Astrocyte (in vitro differentiated cells and primary cell): ENCODE results near the gene HSPB1. TPM values are rescaled to one million over a fixed set of nuclear protein-coding genes. Genes with fewer than 3 reads are reported as not detected.
A peak's percentile ranks its signal among the peaks of the same experiment; 100 is the strongest.

Experiments used
- DNase-seq: peaks from one replicate; pipeline ENCODE4 v3.0.0-alpha.2; 2010; ENCODE audit warnings: low read depth
- FAIRE-seq: peaks from 2 replicates; lab custom pipeline; 2011; peaks lifted over from hg19 to GRCh38; lab: Jason Lieb, UNC
- H2AFZ ChIP-seq: 2 replicates; pipeline ENCODE4 v1.6.0; 2012; ENCODE audit warnings: low read depth, low read length, inconsistent platforms
- H3K27ac ChIP-seq: 2 replicates; pipeline ENCODE4 v1.5.1; 2011; ENCODE audit warnings: low read depth, low read length, inconsistent platforms
- H3K27me3 ChIP-seq: 2 replicates; pipeline ENCODE4 v1.6.0; 2011; ENCODE audit warnings: low read length, inconsistent platforms; ENCODE audit not compliant: insufficient read depth
- H3K36me3 ChIP-seq: 2 replicates; pipeline ENCODE4 v1.5.1; 2011; ENCODE audit warnings: low read length, inconsistent platforms; ENCODE audit not compliant: insufficient read depth
- H3K4me1 ChIP-seq: 2 replicates; pipeline ENCODE4 v1.5.1; 2011; ENCODE audit warnings: low read length, inconsistent platforms; ENCODE audit not compliant: insufficient read depth
- H3K4me2 ChIP-seq: 2 replicates; pipeline ENCODE4 v1.6.0; 2012; ENCODE audit warnings: low read length, inconsistent platforms
- H3K4me3 ChIP-seq: 2 replicates; pipeline ENCODE4 v1.5.1; 2011; ENCODE audit warnings: low read depth, mild to moderate bottlenecking, low read length, inconsistent platforms; ENCODE audit not compliant: insufficient read depth
- H3K79me2 ChIP-seq: 2 replicates; pipeline ENCODE4 v1.6.0; 2012; ENCODE audit warnings: mild to moderate bottlenecking, low read length, inconsistent platforms; ENCODE audit not compliant: insufficient read depth
- H3K9ac ChIP-seq: 2 replicates; pipeline ENCODE4 v1.6.0; 2012; ENCODE audit warnings: mild to moderate bottlenecking, low read length, inconsistent platforms
- H3K9me3 ChIP-seq: 2 replicates; pipeline ENCODE4 v1.5.1; 2012; ENCODE audit warnings: low read depth, mild to moderate bottlenecking, low read length, inconsistent platforms; ENCODE audit not compliant: insufficient read depth
- H4K20me1 ChIP-seq: 2 replicates; pipeline ENCODE4 v1.6.0; 2012; ENCODE audit warnings: low read length, inconsistent platforms; ENCODE audit not compliant: insufficient read depth
- H3K27ac Mint-ChIP-seq: one replicate; pipeline ENCODE4 v1.8.0; 2021; ENCODE audit warnings: mild to moderate bottlenecking, mixed read lengths; ENCODE audit not compliant: unreplicated experiment
- H3K27me3 Mint-ChIP-seq: one replicate; pipeline ENCODE4 v1.8.0; 2021; ENCODE audit warnings: low read depth, mixed read lengths; ENCODE audit not compliant: unreplicated experiment
- H3K36me3 Mint-ChIP-seq: one replicate; pipeline ENCODE4 v1.8.0; 2021; ENCODE audit warnings: low read depth, mixed read lengths; ENCODE audit not compliant: unreplicated experiment
- H3K4me1 Mint-ChIP-seq: one replicate; pipeline ENCODE4 v1.8.0; 2021; ENCODE audit warnings: low read depth, mixed read lengths; ENCODE audit not compliant: unreplicated experiment
- H3K4me3 Mint-ChIP-seq: one replicate; pipeline ENCODE4 v1.8.0; 2021; ENCODE audit warnings: mild to moderate bottlenecking, moderate library complexity, mixed read lengths; ENCODE audit not compliant: unreplicated experiment
- H3K9me3 Mint-ChIP-seq: one replicate; pipeline ENCODE4 v1.8.0; 2021; ENCODE audit warnings: mild to moderate bottlenecking, mixed read lengths; ENCODE audit not compliant: unreplicated experiment
- CTCF ChIP-seq: IDR thresholded peaks from 2 replicates; pipeline ENCODE4 v1.5.1; 2011; ENCODE audit warnings: low read depth, mild to moderate bottlenecking, inconsistent platforms, low read length, moderate library complexity; ENCODE audit not compliant: insufficient read depth
- EZH2 ChIP-seq: IDR thresholded peaks from 2 replicates; pipeline ENCODE4 v1.6.1; 2012; ENCODE audit warnings: mild to moderate bottlenecking, low read length, inconsistent platforms; ENCODE audit not compliant: insufficient read depth
- total RNA-seq: library from RNA; stranded (reverse); gene quantifications from 2 replicates; pipeline ENCODE4 v1.2.1, GENCODE V29; 2021

HSPB1 gene
- total RNA-seq, 1 donor from 2014 or later = 933 TPM

DNA sequence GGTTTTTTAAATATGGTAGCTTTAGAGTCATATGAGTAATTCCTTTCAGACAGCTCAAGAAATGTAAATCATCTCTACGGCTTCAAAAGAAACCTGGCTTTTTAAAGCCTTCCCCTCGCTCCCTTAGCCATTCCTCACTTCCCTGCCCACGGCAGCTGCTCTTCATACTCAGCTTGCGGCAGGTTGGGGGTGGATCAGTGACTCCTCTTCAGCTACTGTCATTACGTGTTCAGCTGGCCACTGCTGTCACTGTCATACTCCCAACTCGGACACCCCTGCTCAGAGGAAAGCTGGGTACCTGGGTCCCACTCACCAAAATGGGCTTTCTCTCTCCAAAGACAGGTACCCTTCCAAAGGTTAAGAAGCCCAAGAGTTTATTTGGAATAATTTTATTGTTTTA lies 49.7 kb downstream of the HSPB1 start:
- FAIRE-seq (no peak), DNase-seq (no peak)
- no peak for TF ChIP-seq CTCF
- no peak for TF ChIP-seq EZH2
- H3K9me3 Mint-ChIP-seq = no peaks in the 10 kb centered on the region
- Histone ChIP-seq H2AFZ (no peak overlapping the region), H3K79me2 (peaks cover 99% of the 10 kb centered on the region), H3K36me3 (peaks cover 36% of the 10 kb centered on the region), H3K4me2 (peak overlapping the region; percentile 14), H3K9ac (no peak overlapping the region), H4K20me1 (peaks cover 100% of the 10 kb centered on the region), H3K4me3 (no peak overlapping the region), H3K27me3 (no peaks in the 10 kb centered on the region), H3K9me3 (no peaks in the 10 kb centered on the region), H3K4me1 (peaks cover 17% of the 10 kb centered on the region), H3K27ac (no peak overlapping the region)
- peaks cover 47% of the 10 kb centered on the region for H3K36me3 Mint-ChIP-seq
- peak overlapping the region; percentile 48 for H3K27ac Mint-ChIP-seq
- H3K4me1 Mint-ChIP-seq = peaks cover 47% of the 10 kb centered on the region
- H3K4me3 Mint-ChIP-seq = no peak overlapping the region
- no peaks in the 10 kb centered on the region for H3K27me3 Mint-ChIP-seq

DNA sequence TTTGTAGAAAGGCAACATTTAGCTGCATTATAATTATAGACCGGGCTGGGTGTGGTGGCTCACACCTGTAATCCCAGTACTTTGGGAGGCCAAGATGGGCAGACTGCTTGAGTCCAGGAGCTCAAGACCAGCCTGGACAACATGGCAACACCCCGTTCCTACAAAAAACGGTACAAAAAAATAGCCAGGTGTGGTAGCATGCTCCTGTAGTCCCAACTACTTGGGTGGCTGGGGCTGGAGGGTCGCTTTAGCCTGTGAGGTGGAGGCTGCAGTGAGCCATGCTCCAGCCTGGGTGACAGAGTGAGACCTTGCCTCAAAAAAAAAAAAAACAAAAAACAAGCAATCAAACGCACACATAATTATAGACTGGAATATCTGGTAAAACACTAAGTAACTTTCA lies 51.3 kb downstream of the HSPB1 start:
- no peak for DNase-seq
- Mint-ChIP-seq H3K4me3 (peak overlapping the region; percentile 34), H3K9me3 (no peaks in the 10 kb centered on the region), H3K27me3 (no peaks in the 10 kb centered on the region), H3K4me1 (peaks cover 38% of the 10 kb centered on the region), H3K27ac (no peak overlapping the region), H3K36me3 (peaks cover 45% of the 10 kb centered on the region)
- Histone ChIP-seq H3K4me2 (peak overlapping the region; percentile 16), H3K9ac (no peak overlapping the region), H2AFZ (no peak overlapping the region), H3K27me3 (no peaks in the 10 kb centered on the region), H3K9me3 (no peaks in the 10 kb centered on the region), H3K79me2 (peaks cover 99% of the 10 kb centered on the region), H4K20me1 (peaks cover 94% of the 10 kb centered on the region), H3K4me1 (peaks cover 17% of the 10 kb centered on the region), H3K27ac (no peak overlapping the region), H3K4me3 (no peak overlapping the region), H3K36me3 (peaks cover 29% of the 10 kb centered on the region)
- TF ChIP-seq CTCF = no peak
- FAIRE-seq = no peak

Other genes starting within 250 kb of the HSPB1 start
- 1.7 and 2.7 TPM in 2 replicates for gene SRRM3, start 100.8 kb upstream of the HSPB1 start, total RNA-seq
- 344 and 351 TPM in 2 replicates for gene YWHAG, start 56.3 kb downstream of the HSPB1 start, total RNA-seq
- 6.0 and 7.4 TPM in 2 replicates for gene SSC4D, start 107.0 kb downstream of the HSPB1 start, total RNA-seq
- gene ZP3, start 122.3 kb downstream of the HSPB1 start, total RNA-seq = 1.4 and 2.6 TPM in 2 replicates
- gene DTX2, start 159.0 kb downstream of the HSPB1 start, total RNA-seq = 19.7 and 22.0 TPM in 2 replicates
- gene UPK3B, start 207.9 kb downstream of the HSPB1 start, total RNA-seq = 0.64 TPM in 1 of 2 replicates, not detected in the other
- gene SPDYE16, start 240.6 kb downstream of the HSPB1 start, total RNA-seq = not detected in 2 replicates